Prostate gland (tissue), 2 donors: ENCODE measurements around the gene RAI1.

ENCODE experiments used
- POLR2A ChIP-seq: fragments of 450-650 bp; IDR thresholded peaks from one replicate; pipeline ENCODE4 v1.6.1; 2016; ENCODE audit warnings: antibody characterized with exemption, mild to moderate bottlenecking
- TF ChIP-seq, protein P1 (sequence below), 4 experiments: fragments of 200-600 bp in 2 of 4; fragments of 450-650 bp in 2 of 4; sonication (generic) in 2 of 4; IDR thresholded peaks; 1 replicate in 3 of 4; 2 replicates in 1 of 4; pipeline ENCODE4 v1.5.1; 2016 to 2019; ENCODE audit warnings: antibody characterized with exemption in 4 of 4, mild to moderate bottlenecking in 2 of 4, moderate library complexity in 2 of 4

DNA sequence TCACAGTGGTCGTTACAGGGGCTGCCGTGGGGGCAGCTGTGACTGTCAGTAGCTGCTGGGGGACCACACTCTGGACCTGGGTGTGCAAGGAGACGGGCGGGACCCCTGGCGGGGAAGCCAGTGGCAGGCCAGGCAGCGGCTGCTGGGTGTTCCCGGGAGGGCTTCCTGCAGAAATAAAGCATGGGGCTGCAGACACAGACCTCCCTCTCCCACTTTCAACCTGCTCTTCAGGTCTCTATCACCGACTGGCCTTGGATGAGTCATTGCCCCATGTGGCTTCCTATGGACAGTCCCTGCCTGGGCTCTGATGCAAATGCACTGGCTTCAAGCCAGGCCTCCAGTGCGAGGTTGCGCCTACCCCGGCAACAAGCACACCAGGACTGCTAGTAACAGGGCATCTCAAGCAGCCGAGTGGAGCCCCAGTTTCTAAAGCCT, 138.3 kb downstream of the RAI1 start:
- TF ChIP-seq, protein P1, sequence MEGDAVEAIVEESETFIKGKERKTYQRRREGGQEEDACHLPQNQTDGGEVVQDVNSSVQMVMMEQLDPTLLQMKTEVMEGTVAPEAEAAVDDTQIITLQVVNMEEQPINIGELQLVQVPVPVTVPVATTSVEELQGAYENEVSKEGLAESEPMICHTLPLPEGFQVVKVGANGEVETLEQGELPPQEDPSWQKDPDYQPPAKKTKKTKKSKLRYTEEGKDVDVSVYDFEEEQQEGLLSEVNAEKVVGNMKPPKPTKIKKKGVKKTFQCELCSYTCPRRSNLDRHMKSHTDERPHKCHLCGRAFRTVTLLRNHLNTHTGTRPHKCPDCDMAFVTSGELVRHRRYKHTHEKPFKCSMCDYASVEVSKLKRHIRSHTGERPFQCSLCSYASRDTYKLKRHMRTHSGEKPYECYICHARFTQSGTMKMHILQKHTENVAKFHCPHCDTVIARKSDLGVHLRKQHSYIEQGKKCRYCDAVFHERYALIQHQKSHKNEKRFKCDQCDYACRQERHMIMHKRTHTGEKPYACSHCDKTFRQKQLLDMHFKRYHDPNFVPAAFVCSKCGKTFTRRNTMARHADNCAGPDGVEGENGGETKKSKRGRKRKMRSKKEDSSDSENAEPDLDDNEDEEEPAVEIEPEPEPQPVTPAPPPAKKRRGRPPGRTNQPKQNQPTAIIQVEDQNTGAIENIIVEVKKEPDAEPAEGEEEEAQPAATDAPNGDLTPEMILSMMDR (IDR thresholded peaks at IDR 0.05) = no peak
- no peak for TF ChIP-seq POLR2A
